Thyroid gland (tissue), 4 donors: ENCODE measurements around the gene MRPL3.

Experiments
- POLR2A ChIP-seq, 2 donors: fragments of 450-650 bp; IDR thresholded peaks; one replicate each; pipeline ENCODE4 v1.6.1; 2017; ENCODE audit warnings: antibody characterized with exemption in 2 of 2, mild to moderate bottlenecking in 2 of 2, moderate library complexity in 1 of 2
- TF ChIP-seq, protein P1 (sequence below), 6 experiments: fragments of 200-600 bp in 3 of 6; fragments of 450-650 bp in 3 of 6; sonication (generic) in 3 of 6; IDR thresholded peaks; one replicate each; pipeline ENCODE4 v1.5.1; 2016 to 2019; ENCODE audit warnings: antibody characterized with exemption in 6 of 6, mild to moderate bottlenecking in 2 of 6, inconsistent platforms in 1 of 6, moderate library complexity in 1 of 6

DNA sequence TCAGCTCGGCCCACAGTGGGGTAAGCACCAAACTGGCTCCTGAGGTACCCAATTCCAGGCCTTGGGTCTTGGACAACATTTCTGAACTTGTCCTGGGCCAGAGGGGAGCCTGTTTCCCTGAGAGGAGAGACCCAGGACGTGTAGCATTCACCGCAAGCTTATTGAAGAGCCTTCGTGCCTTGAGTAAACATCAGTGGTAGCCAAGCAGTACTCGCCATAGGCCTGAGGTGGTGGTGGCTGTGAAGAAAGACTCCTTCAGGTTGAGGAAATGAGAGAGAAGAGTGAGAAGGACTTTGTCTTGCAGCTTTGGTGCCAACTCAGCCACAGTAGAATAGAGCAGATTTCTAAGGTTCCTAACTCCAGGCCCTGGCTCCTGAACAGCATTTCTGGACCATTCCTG is 71.0 kb downstream of the MRPL3 start:
- TF ChIP-seq, protein P1, sequence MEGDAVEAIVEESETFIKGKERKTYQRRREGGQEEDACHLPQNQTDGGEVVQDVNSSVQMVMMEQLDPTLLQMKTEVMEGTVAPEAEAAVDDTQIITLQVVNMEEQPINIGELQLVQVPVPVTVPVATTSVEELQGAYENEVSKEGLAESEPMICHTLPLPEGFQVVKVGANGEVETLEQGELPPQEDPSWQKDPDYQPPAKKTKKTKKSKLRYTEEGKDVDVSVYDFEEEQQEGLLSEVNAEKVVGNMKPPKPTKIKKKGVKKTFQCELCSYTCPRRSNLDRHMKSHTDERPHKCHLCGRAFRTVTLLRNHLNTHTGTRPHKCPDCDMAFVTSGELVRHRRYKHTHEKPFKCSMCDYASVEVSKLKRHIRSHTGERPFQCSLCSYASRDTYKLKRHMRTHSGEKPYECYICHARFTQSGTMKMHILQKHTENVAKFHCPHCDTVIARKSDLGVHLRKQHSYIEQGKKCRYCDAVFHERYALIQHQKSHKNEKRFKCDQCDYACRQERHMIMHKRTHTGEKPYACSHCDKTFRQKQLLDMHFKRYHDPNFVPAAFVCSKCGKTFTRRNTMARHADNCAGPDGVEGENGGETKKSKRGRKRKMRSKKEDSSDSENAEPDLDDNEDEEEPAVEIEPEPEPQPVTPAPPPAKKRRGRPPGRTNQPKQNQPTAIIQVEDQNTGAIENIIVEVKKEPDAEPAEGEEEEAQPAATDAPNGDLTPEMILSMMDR (IDR thresholded peaks at IDR 0.05), result no peak
- TF ChIP-seq POLR2A (IDR thresholded peaks at IDR 0.05), result no peak
